ENCODE measurements around the gene PDK2.

PDK2 gene

GRCh38 chr17:50127697-50128361, 32.7 kb downstream of the PDK2 start:
- TF ChIP-seq CREB5 (CRISPR knock-in tag; IDR thresholded peaks at IDR 0.05; ENCODE audit: low read depth) (no peak), PATZ1 (CRISPR knock-in tag; IDR thresholded peaks at IDR 0.05; ENCODE audit: borderline replicate concordance) (no peak), CSDC2 (CRISPR knock-in tag; IDR thresholded peaks at IDR 0.05) (no peak), PPARA (CRISPR knock-in tag; IDR thresholded peaks at IDR 0.05; ENCODE audit: borderline replicate concordance) (no peak), ZNF565 (CRISPR knock-in tag; conservative IDR thresholded peaks at IDR 0.05; ENCODE audit: low read depth) (no peak), ZNF8 (CRISPR knock-in tag; IDR thresholded peaks at IDR 0.05) (no peak), RARB (CRISPR knock-in tag; IDR thresholded peaks at IDR 0.05) (no peak)
- no peak for ATAC-seq

- TF ChIP-seq CREB5 (CRISPR knock-in tag; IDR thresholded peaks at IDR 0.05; ENCODE audit: low read depth) (no peak), ZC3H10 (CRISPR knock-in tag; IDR thresholded peaks at IDR 0.05) (no peak), BACH2 (CRISPR knock-in tag; IDR thresholded peaks at IDR 0.05; ENCODE audit: borderline replicate concordance) (no peak), ZNF565 (CRISPR knock-in tag; conservative IDR thresholded peaks at IDR 0.05; ENCODE audit: low read depth) (no peak), ESRRG (CRISPR knock-in tag; IDR thresholded peaks at IDR 0.05) (no peak), ZNF70 (CRISPR knock-in tag; IDR thresholded peaks at IDR 0.05) (no peak), TOX (CRISPR knock-in tag; IDR thresholded peaks at IDR 0.05; ENCODE audit: borderline replicate concordance) (no peak), ISL1 (CRISPR knock-in tag; IDR thresholded peaks at IDR 0.05) (no peak), PATZ1 (CRISPR knock-in tag; IDR thresholded peaks at IDR 0.05; ENCODE audit: borderline replicate concordance) (no peak), GLIS3 (CRISPR knock-in tag; IDR thresholded peaks at IDR 0.05) (no peak), ARNTL (CRISPR knock-in tag; IDR thresholded peaks at IDR 0.05; ENCODE audit: borderline replicate concordance, low read depth) (no peak), ZNF8 (CRISPR knock-in tag; IDR thresholded peaks at IDR 0.05) (no peak), OSR1 (CRISPR knock-in tag; IDR thresholded peaks at IDR 0.05) (no peak)
- ATAC-seq = 0 out of 3 replicates have a peak, but pooled peaks have one; percentile 1
Measured at GRCh38 chr17:50128441-50129352, 33.5 kb downstream of the PDK2 start.

GRCh38 chr17:50129353-50129727, 34.2 kb downstream of the PDK2 start:
- ATAC-seq = peak; percentile 7

GRCh38 chr17:50129728-50130558, 34.8 kb downstream of the PDK2 start, which contains the start of gene SAMD14:
TSS of gene SAMD14 (minus strand) at chr17:50130160. CDS start at chr17:50124959, 5,201 bp downstream.
- ATAC-seq = peak; percentile 58
- TF ChIP-seq OSR1 (CRISPR knock-in tag; IDR thresholded peaks at IDR 0.05) = no peak
- TF ChIP-seq CREB5 (CRISPR knock-in tag; IDR thresholded peaks at IDR 0.05; ENCODE audit: low read depth) = no peak
- TF ChIP-seq GLIS3 (CRISPR knock-in tag; IDR thresholded peaks at IDR 0.05) = no peak
- no peak for TF ChIP-seq TCF4 (CRISPR knock-in tag; IDR thresholded peaks at IDR 0.05; ENCODE audit: borderline replicate concordance)
- TF ChIP-seq ZFP3 (CRISPR knock-in tag; IDR thresholded peaks at IDR 0.05) = no peak

More at GRCh38 chr17:50129353-50129727, 34.2 kb downstream of the PDK2 start:
- TF ChIP-seq ZNF8 (CRISPR knock-in tag; IDR thresholded peaks at IDR 0.05) = no peak
- TF ChIP-seq ISL1 (CRISPR knock-in tag; IDR thresholded peaks at IDR 0.05) = no peak
- no peak for TF ChIP-seq ZNF70 (CRISPR knock-in tag; IDR thresholded peaks at IDR 0.05)
- TF ChIP-seq RARB (CRISPR knock-in tag; IDR thresholded peaks at IDR 0.05) = no peak

Measured in SK-N-SH treated with all-trans-retinoic acid at 6 μM for 48 hours (cell line).